Stomach smooth muscle (tissue), 2 donors: Measurements from ENCODE around the gene LAMTOR1.
A peak's percentile ranks its signal among the peaks of the same experiment; 100 is the strongest.

Experiments
- H3K27ac ChIP-seq: one replicate; pipeline ENCODE4 v1.7.0; 2013; ENCODE audit warnings: mild to moderate bottlenecking, low read length, inconsistent platforms
- H3K27me3 ChIP-seq, 2 donors: one replicate each; pipeline ENCODE4 v1.7.0; 2013; ENCODE audit warnings: low read length in 2 of 2; ENCODE audit not compliant: insufficient read depth in 2 of 2, control insufficient read depth in 1 of 2
- H3K36me3 ChIP-seq, 2 donors: one replicate each; pipeline ENCODE4 v1.7.0; 2013; ENCODE audit warnings: low read length in 2 of 2; ENCODE audit not compliant: control insufficient read depth in 2 of 2, insufficient read depth in 2 of 2
- H3K4me1 ChIP-seq: one replicate; pipeline ENCODE4 v1.7.0; 2013; ENCODE audit warnings: low read length; ENCODE audit not compliant: control insufficient read depth, insufficient read depth
- H3K4me3 ChIP-seq, 2 donors: one replicate each; pipeline ENCODE4 v1.7.0; 2013; ENCODE audit warnings: low read length in 2 of 2
- H3K9ac ChIP-seq, 2 donors: one replicate each; pipeline ENCODE4 v1.7.0; 2013; ENCODE audit warnings: low read length in 2 of 2, mild to moderate bottlenecking in 1 of 2
- H3K9me3 ChIP-seq, 2 donors: one replicate each; pipeline ENCODE4 v1.7.0; 2013; ENCODE audit warnings: low read length in 2 of 2; ENCODE audit not compliant: control insufficient read depth in 2 of 2
- donor health status: healthy.
- donor health status: Pancreatic carcinoma.

The LAMTOR1 gene

DNA sequence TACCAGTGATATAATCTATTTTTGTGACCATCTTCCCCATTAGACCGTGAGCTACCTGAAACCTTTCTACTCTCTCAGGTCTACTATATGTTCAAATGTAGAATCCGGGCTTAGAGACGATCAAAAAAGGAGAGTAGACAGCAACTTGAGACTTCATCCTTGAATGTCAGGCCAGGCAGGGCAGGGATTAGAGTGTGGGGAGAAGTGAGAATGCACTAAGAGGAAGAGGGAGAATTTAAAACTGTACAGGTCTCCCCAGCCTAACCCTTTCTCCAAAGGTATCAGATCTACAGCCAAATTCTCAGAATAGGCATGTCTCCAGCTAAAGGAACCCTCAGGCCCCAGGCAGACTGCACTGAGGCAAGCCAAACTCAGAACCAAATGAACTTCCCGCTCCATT is 935 bp downstream of the LAMTOR1 start:
- peak overlapping the region; percentile 91 for H3K27ac ChIP-seq
- peaks cover 19 to 35% of the 10 kb centered on the region in 2 donors for H3K36me3 ChIP-seq
- peak overlapping the region; percentile 61 to 98 for H3K4me3 ChIP-seq
- peak overlapping the region; percentile 81 to 98 for H3K9ac ChIP-seq
- peaks cover 42% of the 10 kb centered on the region for H3K4me1 ChIP-seq
- H3K27me3 ChIP-seq: no peaks in the 10 kb centered on the region
- no peaks in the 10 kb centered on the region for H3K9me3 ChIP-seq

DNA sequence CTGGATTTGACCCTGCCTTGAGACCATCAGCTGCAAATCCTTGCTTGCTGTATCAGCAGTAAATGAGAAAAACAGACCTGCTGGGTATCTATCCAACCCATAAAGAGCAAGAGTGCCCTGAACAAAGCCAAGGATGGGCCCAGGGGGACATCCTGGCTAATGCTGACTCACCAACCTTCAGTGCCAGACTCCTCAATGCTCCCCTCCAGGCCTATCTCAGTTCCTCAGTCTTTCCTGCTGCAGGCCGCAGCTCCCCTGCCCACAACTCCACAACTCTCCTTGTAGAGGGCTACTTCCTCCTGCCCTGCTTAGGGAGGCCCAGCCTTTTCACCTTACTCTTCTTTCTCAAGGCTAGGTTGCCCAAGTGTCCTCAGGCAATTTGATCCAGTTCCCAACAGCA is 2.6 kb downstream of the LAMTOR1 start:
- Histone ChIP-seq H3K4me3 (no peak overlapping the region), H3K27ac (no peak overlapping the region), H3K27me3 (no peaks in the 10 kb centered on the region), H3K36me3 (peaks cover 26 to 44% of the 10 kb centered on the region in 2 donors), H3K4me1 (peaks cover 42% of the 10 kb centered on the region), H3K9me3 (no peaks in the 10 kb centered on the region), H3K9ac (peak overlapping the region in 1 of 2 donors; percentile 42)

DNA sequence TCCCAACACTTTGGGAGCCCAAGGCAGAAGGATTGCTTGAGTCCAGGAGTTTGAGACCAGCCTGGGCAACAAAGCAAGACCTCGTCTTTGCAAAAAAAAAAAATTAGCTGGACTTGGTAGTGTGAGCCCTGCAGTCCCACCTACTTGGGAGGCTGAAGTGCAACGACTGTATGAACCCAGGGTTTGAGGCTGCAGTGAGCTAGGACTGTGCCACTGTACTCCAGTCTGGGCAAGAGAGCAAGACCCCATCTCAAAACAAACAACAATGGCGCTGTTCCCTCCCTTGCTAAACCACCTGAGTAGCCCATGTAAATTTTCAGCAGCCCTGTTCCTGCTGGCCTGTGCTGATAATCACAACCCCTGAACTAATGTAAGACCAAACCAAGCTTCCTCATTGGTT is 3.1 kb downstream of the LAMTOR1 start:
- Histone ChIP-seq H3K9me3 (no peaks in the 10 kb centered on the region), H3K27ac (no peak overlapping the region), H3K9ac (peak overlapping the region in 1 of 2 donors; percentile 21), H3K4me3 (no peak overlapping the region), H3K4me1 (peaks cover 42% of the 10 kb centered on the region), H3K36me3 (peaks cover 28 to 48% of the 10 kb centered on the region in 2 donors), H3K27me3 (no peaks in the 10 kb centered on the region)

DNA sequence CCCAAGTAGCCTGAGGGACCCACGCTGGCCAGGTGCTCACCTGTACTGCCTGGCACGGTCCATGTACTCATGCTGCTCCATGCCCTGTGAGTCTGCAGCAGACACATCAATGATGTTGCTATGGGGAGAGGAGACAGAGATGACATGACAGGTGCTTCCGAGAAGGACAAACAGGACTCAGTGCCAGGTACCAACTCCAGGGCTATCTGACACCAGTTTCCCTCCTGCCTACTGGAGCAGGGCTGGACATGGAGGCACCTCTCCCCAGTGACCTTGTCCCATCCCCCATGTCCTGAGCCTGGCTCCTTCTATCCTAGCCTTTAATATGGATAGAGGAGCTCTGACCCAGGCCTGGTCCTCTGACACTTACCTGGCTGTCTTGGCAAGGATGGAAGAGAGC is 4.4 kb downstream of the LAMTOR1 start:
- H3K36me3 ChIP-seq: peaks cover 35 to 54% of the 10 kb centered on the region in 2 donors
- H3K9ac ChIP-seq: peak overlapping the region in 1 of 2 donors; percentile 21
- H3K27ac ChIP-seq: no peak overlapping the region
- no peaks in the 10 kb centered on the region for H3K27me3 ChIP-seq
- peaks cover 40% of the 10 kb centered on the region for H3K4me1 ChIP-seq
- H3K9me3 ChIP-seq: no peaks in the 10 kb centered on the region
- H3K4me3 ChIP-seq: no peak overlapping the region

DNA sequence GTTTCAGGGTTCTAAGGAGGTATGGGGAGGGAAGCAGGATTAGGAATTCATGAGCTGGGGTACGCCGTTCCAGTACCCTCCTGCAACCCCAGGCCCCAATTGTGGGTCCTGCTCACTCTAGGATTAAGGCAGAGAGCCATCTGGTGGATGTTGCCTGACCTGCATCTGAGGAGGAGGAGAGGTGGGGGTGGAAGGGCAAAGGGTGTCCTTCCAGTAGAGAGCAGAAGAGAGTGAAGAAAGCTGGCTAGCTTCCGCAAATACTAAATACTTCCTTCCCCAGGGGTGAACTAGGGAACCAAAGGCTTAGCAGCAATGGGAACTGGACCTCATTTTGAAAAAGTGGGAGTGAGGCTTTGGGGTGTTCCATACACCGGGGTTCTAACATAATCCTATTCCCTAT is 11.8 kb downstream of the LAMTOR1 start:
- Histone ChIP-seq H3K4me1 (peaks cover 7% of the 10 kb centered on the region), H3K27me3 (no peaks in the 10 kb centered on the region), H3K4me3 (no peak overlapping the region), H3K27ac (peak overlapping the region; percentile 8), H3K9ac (peak overlapping the region; percentile 18 to 47), H3K9me3 (no peaks in the 10 kb centered on the region), H3K36me3 (peaks cover 25 to 28% of the 10 kb centered on the region in 2 donors)

DNA sequence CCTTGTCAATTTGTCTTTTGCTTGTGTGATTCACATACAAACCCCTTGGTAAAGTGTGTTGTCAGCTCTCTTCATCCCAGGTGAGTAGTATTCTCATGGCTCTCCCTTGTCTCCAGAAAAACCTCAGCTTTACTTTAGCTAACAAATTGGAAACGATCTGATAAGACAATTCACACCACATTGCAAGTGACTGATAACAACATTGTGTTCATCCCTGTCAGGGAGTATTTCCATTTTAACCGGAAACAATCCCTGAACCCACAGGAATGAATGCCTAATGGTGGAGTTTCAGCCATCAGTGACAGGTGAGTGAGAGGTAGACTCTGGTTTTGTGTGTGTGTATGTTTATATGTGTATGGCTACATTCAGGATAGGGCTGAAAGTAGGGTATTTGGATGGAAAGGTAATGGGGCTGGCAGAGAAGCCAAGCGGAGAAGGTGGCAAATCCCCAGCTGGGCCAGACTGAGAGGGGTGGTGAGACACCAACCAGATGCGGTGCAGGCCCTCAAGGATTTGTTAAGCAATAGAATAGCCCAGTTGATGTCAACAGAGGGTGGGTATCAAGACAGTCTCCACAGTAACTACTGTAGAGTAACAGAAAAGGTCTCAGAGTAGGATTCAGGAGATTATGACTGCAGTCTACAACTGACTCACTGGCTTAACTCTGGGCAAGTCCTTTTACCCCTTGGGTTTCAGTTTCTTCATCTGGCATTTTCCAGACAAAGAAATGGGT is 14.9 kb downstream of the LAMTOR1 start:
- Histone ChIP-seq H3K4me1 (peaks cover 7% of the 10 kb centered on the region), H3K36me3 (peaks cover 18% of the 10 kb centered on the region in 2 donors), H3K4me3 (no peak overlapping the region), H3K9ac (peak overlapping the region in 1 of 2 donors; percentile 1), H3K27ac (no peak overlapping the region), H3K9me3 (no peaks in the 10 kb centered on the region), H3K27me3 (no peaks in the 10 kb centered on the region)

DNA sequence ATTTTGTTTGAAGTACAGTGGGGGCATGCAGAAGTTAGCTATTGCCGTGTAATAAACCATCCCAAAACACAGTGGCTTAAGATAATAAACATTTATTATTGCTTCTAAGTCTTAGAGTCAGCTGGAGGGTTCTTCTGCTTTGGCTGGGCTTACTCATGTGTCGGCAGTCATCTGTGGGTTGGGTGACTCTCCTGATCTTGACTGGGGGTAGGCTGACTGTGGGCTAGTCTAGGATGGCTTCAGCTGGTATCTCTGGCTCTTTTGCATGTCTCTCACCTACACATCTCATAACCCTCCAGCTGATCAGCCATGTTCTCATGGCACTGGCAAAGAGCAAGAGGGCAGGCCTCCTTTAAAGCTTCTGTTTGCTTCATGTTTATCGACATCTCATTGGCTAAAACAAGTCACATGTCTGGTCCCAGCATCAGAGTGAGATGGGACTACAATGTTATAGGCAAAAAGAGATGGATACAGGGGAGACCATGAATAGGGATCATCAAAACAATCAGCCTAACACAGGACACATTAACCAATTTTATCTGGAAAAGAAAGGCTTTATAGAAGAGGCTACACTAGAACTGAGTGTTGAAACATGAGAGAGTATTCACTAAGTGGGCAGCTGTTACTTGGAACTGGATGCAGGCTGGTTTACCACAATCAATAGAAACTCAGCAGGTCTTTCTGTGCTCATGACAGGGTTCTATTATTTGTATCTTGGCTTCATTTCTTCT is 17.3 kb downstream of the LAMTOR1 start:
- Histone ChIP-seq H3K4me3 (no peak overlapping the region), H3K9me3 (no peaks in the 10 kb centered on the region), H3K4me1 (peaks cover 6% of the 10 kb centered on the region), H3K36me3 (peaks cover 18% of the 10 kb centered on the region in 2 donors), H3K9ac (no peak overlapping the region), H3K27me3 (no peaks in the 10 kb centered on the region), H3K27ac (no peak overlapping the region)

DNA sequence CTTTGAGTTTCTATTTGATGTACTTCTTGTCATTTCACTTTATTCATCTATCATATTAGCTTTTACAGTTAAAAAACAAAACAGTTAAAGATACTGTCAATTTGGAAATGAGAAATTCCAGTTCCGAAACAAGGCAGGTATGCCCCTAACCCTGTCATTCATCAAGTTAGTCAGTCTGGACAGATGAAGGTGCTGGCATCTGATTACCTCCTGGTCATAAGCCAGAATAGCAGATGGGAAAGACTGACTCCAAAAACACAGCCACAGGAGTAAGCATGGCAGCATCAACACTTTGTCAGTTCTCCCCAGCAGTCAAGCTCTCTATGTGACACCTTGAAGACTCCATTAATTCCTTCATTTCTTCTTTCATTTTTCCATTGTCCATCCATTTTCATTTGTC is 18.1 kb downstream of the LAMTOR1 start:
- H3K4me3 ChIP-seq: no peak overlapping the region
- H3K36me3 ChIP-seq: peaks cover 9 to 15% of the 10 kb centered on the region in 2 donors
- H3K4me1 ChIP-seq: peaks cover 7% of the 10 kb centered on the region
- no peak overlapping the region for H3K9ac ChIP-seq
- no peaks in the 10 kb centered on the region for H3K27me3 ChIP-seq
- no peak overlapping the region for H3K27ac ChIP-seq
- H3K9me3 ChIP-seq: no peaks in the 10 kb centered on the region

DNA sequence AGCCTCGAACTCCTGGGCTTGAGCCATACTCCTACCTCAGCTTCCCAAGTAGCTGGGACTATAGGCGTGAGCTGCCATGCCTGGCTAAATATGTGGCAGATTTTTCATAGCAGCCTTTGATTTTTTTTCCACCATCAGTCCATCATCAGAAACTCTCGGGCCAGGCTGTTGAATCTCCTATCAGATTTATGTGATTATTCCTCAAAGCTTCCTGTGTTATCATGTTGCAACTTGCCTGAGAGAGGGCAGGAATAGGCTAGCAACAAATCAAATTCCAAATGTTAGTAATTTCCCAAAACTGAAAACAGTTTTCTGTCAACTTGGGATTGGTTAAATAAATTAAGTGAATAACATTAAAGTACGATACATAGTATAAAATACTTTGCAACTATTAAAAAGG is 19.0 kb downstream of the LAMTOR1 start:
- Histone ChIP-seq H3K4me1 (peaks cover 11% of the 10 kb centered on the region), H3K36me3 (peaks cover 8 to 12% of the 10 kb centered on the region in 2 donors), H3K27me3 (no peaks in the 10 kb centered on the region), H3K4me3 (no peak overlapping the region), H3K9ac (no peak overlapping the region), H3K9me3 (no peaks in the 10 kb centered on the region), H3K27ac (no peak overlapping the region)

DNA sequence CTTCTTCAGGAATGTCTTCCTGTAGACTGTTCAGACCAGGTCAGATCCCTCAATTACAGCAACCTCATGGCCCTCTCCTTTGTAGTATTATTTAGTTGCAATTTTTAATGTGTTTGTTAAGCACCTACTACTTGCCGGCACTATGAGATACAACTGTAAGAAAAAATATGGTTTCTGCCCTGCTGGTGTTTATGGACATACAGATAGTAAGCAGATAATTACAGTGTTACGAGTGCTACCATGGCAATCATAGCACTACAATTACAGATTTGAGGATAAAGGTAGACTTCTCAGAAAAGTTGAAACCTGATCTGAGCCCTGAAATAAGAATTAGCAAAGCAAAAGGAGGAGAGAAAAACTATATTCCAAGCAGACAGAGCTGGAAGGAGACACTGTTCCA is 19.7 kb downstream of the LAMTOR1 start:
- H3K4me3 ChIP-seq: no peak overlapping the region
- H3K4me1 ChIP-seq: peaks cover 12% of the 10 kb centered on the region
- no peaks in the 10 kb centered on the region for H3K9me3 ChIP-seq
- no peak overlapping the region for H3K9ac ChIP-seq
- peaks cover 5 to 7% of the 10 kb centered on the region in 2 donors for H3K36me3 ChIP-seq
- no peak overlapping the region for H3K27ac ChIP-seq
- no peaks in the 10 kb centered on the region for H3K27me3 ChIP-seq
